MCF 10A (cell line): ENCODE data around the gene RAB9B. TPM values are rescaled to one million over a fixed set of nuclear protein-coding genes. Genes with fewer than 3 reads are reported as not detected.

ENCODE experiments used
- BruUV-seq: library from RNA; stranded (reverse); fragments of 400-500 nt; replicated peaks from 2 replicates; lab custom pipeline; 2021; lab: Mats Ljungman, UMichigan
- CTCF ChIA-PET: fragments of 300-600 bp; sonication (Branson Sonifier 250); formaldehyde crosslinking; extraction: SDS; loops from one replicate; lab custom pipeline; 2021; ENCODE audit warnings: antibody characterized with exemption, inconsistent platforms; lab: Yijun Ruan, JAX
- POLR2A ChIA-PET: fragments of 300-600, 350-650 bp; sonication (Branson Sonifier 250); formaldehyde crosslinking; extraction: SDS; loops from one replicate; lab custom pipeline; 2020; ENCODE audit warnings: antibody characterized with exemption, inconsistent platforms; lab: Yijun Ruan, JAX
- DNase-seq: peaks from one replicate; pipeline ENCODE4 v3.0.0-alpha.2; 2018; ENCODE audit not compliant: unreplicated experiment
- H3K27ac Mint-ChIP-seq: one replicate; pipeline ENCODE4 v1.8.0; 2022; ENCODE audit warnings: mild to moderate bottlenecking, low read depth, mixed read lengths; ENCODE audit not compliant: unreplicated experiment
- H3K27me3 Mint-ChIP-seq: one replicate; pipeline ENCODE4 v1.8.0; 2022; ENCODE audit warnings: mixed read lengths; ENCODE audit not compliant: insufficient read depth, unreplicated experiment
- H3K36me3 Mint-ChIP-seq: one replicate; pipeline ENCODE4 v1.8.0; 2022; ENCODE audit warnings: mild to moderate bottlenecking, moderate library complexity, mixed read lengths; ENCODE audit not compliant: insufficient read depth, unreplicated experiment
- H3K4me1 Mint-ChIP-seq: one replicate; pipeline ENCODE4 v1.8.0; 2022; ENCODE audit warnings: mixed read lengths; ENCODE audit not compliant: insufficient read depth, unreplicated experiment
- H3K4me3 Mint-ChIP-seq: one replicate; pipeline ENCODE4 v1.8.0; 2022; ENCODE audit warnings: mild to moderate bottlenecking, moderate library complexity, mixed read lengths; ENCODE audit not compliant: unreplicated experiment
- H3K9me3 Mint-ChIP-seq: one replicate; pipeline ENCODE4 v1.8.0; 2022; ENCODE audit warnings: mixed read lengths; ENCODE audit not compliant: unreplicated experiment
- intact Hi-C: fragments of 100-400 bp; cut with micrococcal nuclease; formaldehyde crosslinking; loops from 2 replicates; pipeline ENCODE4 v1.14.1; 2022
- total RNA-seq: library from RNA; stranded (reverse); gene quantifications from 2 replicates; pipeline ENCODE4 v1.2.3, GENCODE V29; 2022
- TF ChIP-seq, protein P1 (sequence below): fragments of 200-600 bp; IDR thresholded peaks from one replicate; pipeline ENCODE4 v1.8.0; 2022; ENCODE audit warnings: antibody characterized with exemption, mild to moderate bottlenecking; ENCODE audit not compliant: unreplicated experiment

Gene RAB9B
- total RNA-seq, 1 experiment from 2014 or later = 0.07 TPM

DNA sequence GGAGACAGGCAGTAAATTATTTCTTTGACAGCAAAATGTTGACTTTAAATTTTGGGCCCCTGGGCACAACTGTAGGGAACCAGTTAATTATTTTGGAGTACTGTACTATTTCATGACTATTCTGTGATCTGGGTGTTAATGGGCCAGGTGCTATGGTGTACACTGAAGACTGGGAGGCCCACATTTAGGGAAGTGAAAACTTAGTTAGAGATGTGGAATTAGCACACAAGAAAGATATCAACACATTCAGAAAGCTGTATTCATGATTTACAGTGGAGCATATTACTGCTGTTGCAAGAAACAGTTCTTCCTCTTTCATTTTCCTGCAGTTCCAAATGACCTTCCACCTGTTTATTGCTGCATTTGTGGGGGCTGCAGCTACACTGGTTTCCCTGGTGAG, 43.1 kb downstream of the RAB9B start:
- DNase-seq = no peak
- H3K4me3 Mint-ChIP-seq = no peak overlapping the region

DNA sequence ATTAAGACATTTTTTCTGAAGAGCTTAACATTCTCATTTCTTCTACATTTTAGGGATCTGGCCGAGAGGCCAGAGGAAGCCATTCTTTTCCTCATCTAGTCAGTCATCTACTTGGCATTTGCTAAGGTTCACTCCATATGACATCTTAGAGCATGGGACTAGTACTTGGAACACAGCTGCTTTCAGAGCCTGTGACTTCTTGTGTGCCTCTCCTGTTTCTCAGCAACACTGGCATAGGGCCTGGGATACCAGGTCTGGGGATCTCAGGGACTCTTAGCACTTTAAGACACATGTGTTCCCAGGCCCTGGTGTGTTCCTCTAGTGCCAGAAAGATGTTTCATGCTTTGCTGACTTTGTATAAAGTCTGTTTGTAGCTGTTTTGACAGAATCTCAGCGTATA, 48.1 kb downstream of the RAB9B start:
- TF ChIP-seq, protein P1, sequence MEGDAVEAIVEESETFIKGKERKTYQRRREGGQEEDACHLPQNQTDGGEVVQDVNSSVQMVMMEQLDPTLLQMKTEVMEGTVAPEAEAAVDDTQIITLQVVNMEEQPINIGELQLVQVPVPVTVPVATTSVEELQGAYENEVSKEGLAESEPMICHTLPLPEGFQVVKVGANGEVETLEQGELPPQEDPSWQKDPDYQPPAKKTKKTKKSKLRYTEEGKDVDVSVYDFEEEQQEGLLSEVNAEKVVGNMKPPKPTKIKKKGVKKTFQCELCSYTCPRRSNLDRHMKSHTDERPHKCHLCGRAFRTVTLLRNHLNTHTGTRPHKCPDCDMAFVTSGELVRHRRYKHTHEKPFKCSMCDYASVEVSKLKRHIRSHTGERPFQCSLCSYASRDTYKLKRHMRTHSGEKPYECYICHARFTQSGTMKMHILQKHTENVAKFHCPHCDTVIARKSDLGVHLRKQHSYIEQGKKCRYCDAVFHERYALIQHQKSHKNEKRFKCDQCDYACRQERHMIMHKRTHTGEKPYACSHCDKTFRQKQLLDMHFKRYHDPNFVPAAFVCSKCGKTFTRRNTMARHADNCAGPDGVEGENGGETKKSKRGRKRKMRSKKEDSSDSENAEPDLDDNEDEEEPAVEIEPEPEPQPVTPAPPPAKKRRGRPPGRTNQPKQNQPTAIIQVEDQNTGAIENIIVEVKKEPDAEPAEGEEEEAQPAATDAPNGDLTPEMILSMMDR = no peak
- POLR2A ChIA-PET = interaction anchor here (0.6 to 0.9 kb wide), 3 partner anchors 28 to 157 kb away, joined by 3 to 5 read pairs (median 3); no protein-coding TSS in a partner anchor
- CTCF ChIA-PET = interaction anchor here (0.7 to 1.1 kb wide), 3 partner anchors 72 to 130 kb away, joined by 3 to 4 read pairs (median 4); no protein-coding TSS in a partner anchor
- Mint-ChIP-seq H3K27ac (no peak overlapping the region), H3K9me3 (no peaks in the 10 kb centered on the region), H3K4me3 (no peak overlapping the region), H3K27me3 (peaks cover 62% of the 10 kb centered on the region), H3K36me3 (no peaks in the 10 kb centered on the region), H3K4me1 (no peaks in the 10 kb centered on the region)
- intact Hi-C loops = no loop called here
- no peak for DNase-seq
- BruUV-seq = no TSS peak

More for the DNA sequence above, 43.1 kb downstream of the RAB9B start:
- CTCF ChIA-PET = no interaction called here
- POLR2A ChIA-PET = no interaction called here
- H3K27ac Mint-ChIP-seq = no peak overlapping the region
- intact Hi-C loops = no loop called here
- peaks cover 7% of the 10 kb centered on the region for H3K4me1 Mint-ChIP-seq
- H3K36me3 Mint-ChIP-seq = no peaks in the 10 kb centered on the region
- no TSS peak for BruUV-seq
- peaks cover 58% of the 10 kb centered on the region for H3K27me3 Mint-ChIP-seq
- TF ChIP-seq, protein P1 = no peak
- no peaks in the 10 kb centered on the region for H3K9me3 Mint-ChIP-seq

DNA sequence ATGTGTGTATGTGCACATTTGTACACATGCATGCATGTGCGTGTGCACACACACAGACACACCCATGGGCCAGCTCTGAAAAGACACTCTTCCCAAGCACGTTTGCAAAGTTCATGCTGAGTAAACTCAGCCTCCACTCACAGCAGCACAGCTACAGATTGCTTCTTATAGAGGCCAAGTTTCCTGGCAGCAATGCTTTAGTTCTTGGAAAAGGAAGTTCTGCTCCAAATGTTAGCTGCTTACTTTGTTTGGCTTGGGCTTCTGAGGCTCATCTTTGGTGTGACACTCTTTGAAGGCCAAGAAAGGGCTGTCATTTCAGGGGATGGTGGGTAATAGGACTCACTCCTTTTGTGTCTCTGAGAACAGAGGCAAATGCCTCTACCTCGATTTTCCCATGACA, 48.9 kb downstream of the RAB9B start:
- Mint-ChIP-seq H3K4me3 (no peak overlapping the region), H3K27ac (no peak overlapping the region), H3K27me3 (peaks cover 62% of the 10 kb centered on the region), H3K4me1 (no peaks in the 10 kb centered on the region), H3K9me3 (no peaks in the 10 kb centered on the region), H3K36me3 (no peaks in the 10 kb centered on the region)
- no TSS peak for BruUV-seq
- CTCF ChIA-PET = interaction anchor here (1.0 to 1.1 kb wide), 2 partner anchors 93 to 95 kb away, joined by 4 to 6 read pairs; no protein-coding TSS in a partner anchor
- POLR2A ChIA-PET = interaction anchor here (0.9 kb wide), 1 partner anchor 28 kb away, joined by 5 read pairs; no protein-coding TSS in a partner anchor
- TF ChIP-seq, protein P1 = no peak
- no peak for DNase-seq
- intact Hi-C loops = no loop called here

DNA sequence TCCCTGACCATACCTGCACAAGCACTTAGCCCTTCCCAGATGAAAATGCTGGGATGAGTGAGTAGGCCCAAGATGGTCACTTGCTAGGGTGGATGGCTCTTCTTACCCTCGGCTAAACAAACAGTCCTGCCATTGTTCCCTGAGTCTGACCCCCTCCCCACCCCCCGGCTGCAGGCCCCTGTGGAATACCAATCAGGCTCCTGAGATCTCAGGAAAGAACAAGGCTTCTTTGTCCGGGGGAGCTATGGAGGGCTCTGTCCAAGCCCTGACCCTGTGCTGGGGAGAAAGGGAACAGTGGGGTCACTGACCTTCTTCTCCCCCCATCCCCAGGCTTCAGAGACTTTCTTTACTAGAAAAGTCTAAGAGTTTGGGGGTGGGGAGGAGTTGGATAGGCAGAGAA, 49.4 kb downstream of the RAB9B start:
- no TSS peak for BruUV-seq
- CTCF ChIA-PET = interaction anchor here (1.0 kb wide), 1 partner anchor 94 kb away, joined by 6 read pairs; no protein-coding TSS in a partner anchor
- TF ChIP-seq, protein P1 = no peak
- no peak overlapping the region for H3K4me3 Mint-ChIP-seq
- POLR2A ChIA-PET = no interaction called here
- intact Hi-C loops = no loop called here
- H3K27ac Mint-ChIP-seq = no peak overlapping the region
- H3K27me3 Mint-ChIP-seq = peaks cover 62% of the 10 kb centered on the region
- no peaks in the 10 kb centered on the region for H3K9me3 Mint-ChIP-seq
- H3K4me1 Mint-ChIP-seq = no peaks in the 10 kb centered on the region
- no peak for DNase-seq
- H3K36me3 Mint-ChIP-seq = no peaks in the 10 kb centered on the region
